CD4-positive, alpha-beta T cell (primary cell): ENCODE results near the gene BCL2. TPM values are rescaled to one million over a fixed set of nuclear protein-coding genes. Genes with fewer than 3 reads are reported as not detected.
A peak's percentile ranks its signal among the peaks of the same experiment; 100 is the strongest.

Experiments used
- ATAC-seq: fragments of 200-7000 bp; cut with Tn5 transposase; one replicate; pipeline ENCODE4 v1.10.0; 2022; ENCODE audit warnings: mild to moderate bottlenecking; ENCODE audit not compliant: poor library complexity
- CTCF ChIA-PET: fragments of 350-600 bp; sonication (Branson Sonifier 250); formaldehyde crosslinking; loops from one replicate; lab custom pipeline; 2021; ENCODE audit warnings: antibody characterized with exemption, inconsistent platforms; lab: Charles Lee
- POLR2A ChIA-PET: fragments of 350-600 bp; sonication (Branson Sonifier 250); formaldehyde crosslinking; loops from one replicate; lab custom pipeline; 2021; ENCODE audit warnings: antibody characterized with exemption, inconsistent platforms; lab: Charles Lee
- DNase-seq, 14 experiments: peaks; one replicate each; pipeline ENCODE4 v3.0.0-alpha.2; 2013 to 2020; ENCODE audit warnings: mixed read lengths in 2 of 14
- H3K27ac ChIP-seq, 2 donors: one replicate each; pipeline versions ENCODE4 v1.5.1 to v1.7.0; 2013; ENCODE audit warnings: low read length in 2 of 2, low read depth in 1 of 2, mild to moderate bottlenecking in 1 of 2
- H3K27me3 ChIP-seq, 2 experiments: 1 replicate in 1 of 2; 2 replicates in 1 of 2; pipeline versions ENCODE4 v1.6.1 to v1.7.0; 2013; ENCODE audit warnings: low read length in 2 of 2, control low read depth in 1 of 2, mild to moderate bottlenecking in 1 of 2, moderate library complexity in 1 of 2; ENCODE audit not compliant: insufficient read depth in 2 of 2, control insufficient read depth in 1 of 2
- H3K36me3 ChIP-seq: one replicate; pipeline ENCODE4 v1.6.1; 2013; ENCODE audit warnings: low read length, control low read depth; ENCODE audit not compliant: insufficient read depth
- H3K4me1 ChIP-seq: one replicate; pipeline ENCODE4 v1.6.1; 2013; ENCODE audit warnings: low read length, control low read depth; ENCODE audit not compliant: insufficient read depth
- H3K4me3 ChIP-seq: one replicate; pipeline ENCODE4 v1.5.1; 2013; ENCODE audit warnings: mild to moderate bottlenecking, low read length, moderate library complexity
- H3K9me3 ChIP-seq, 2 experiments: 1 replicate in 1 of 2; 2 replicates in 1 of 2; pipeline versions ENCODE4 v1.6.1 to v1.7.0; 2013; ENCODE audit warnings: low read length in 2 of 2, mild to moderate bottlenecking in 2 of 2, control low read depth in 1 of 2, moderate library complexity in 1 of 2; ENCODE audit not compliant: control insufficient read depth in 1 of 2, insufficient read depth in 1 of 2
- H3K27ac Mint-ChIP-seq: one replicate; pipeline ENCODE4 v1.8.0; 2020; ENCODE audit warnings: mixed read lengths
- H3K27me3 Mint-ChIP-seq: one replicate; pipeline ENCODE4 v1.8.0; 2021; ENCODE audit warnings: mixed read lengths
- H3K36me3 Mint-ChIP-seq: one replicate; pipeline ENCODE4 v1.8.0; 2021; ENCODE audit warnings: low read depth, mixed read lengths
- H3K4me1 Mint-ChIP-seq: one replicate; pipeline ENCODE4 v1.8.0; 2021; ENCODE audit warnings: low read depth, mixed read lengths
- H3K4me3 Mint-ChIP-seq: one replicate; pipeline ENCODE4 v1.8.0; 2020; ENCODE audit warnings: mild to moderate bottlenecking, mixed read lengths
- H3K9me3 Mint-ChIP-seq: one replicate; pipeline ENCODE4 v1.8.0; 2020; ENCODE audit warnings: mixed read lengths
- CTCF ChIP-seq: fragments of 200-600 bp; IDR thresholded peaks from one replicate; pipeline ENCODE4 v1.8.0; 2022; ENCODE audit warnings: antibody characterized with exemption, mild to moderate bottlenecking
- intact Hi-C, 2 experiments: fragments of 100-400 bp; cut with DNase I in 1 of 2; cut with micrococcal nuclease in 1 of 2; formaldehyde crosslinking; loops; one replicate each; pipeline versions ENCODE4 v1.15.1 to v1.9.0; 2023 to 2025; cut with DNase I, micrococcal nuclease
- total RNA-seq, 174 experiments: library from RNA in 2 of 174; stranded (reverse) in 2 of 174; gene quantifications; one replicate each; pipeline ENCODE4 v1.2.3 and lab custom pipeline; 2021 to 2026

BCL2 gene
- total RNA-seq, 2 experiments from 2014 or later: 40.1 to 40.3 TPM

GRCh38 chr18:63320123-63320974 lies 780 bp upstream of the BCL2 start:
- Histone ChIP-seq H3K27me3 (no peaks in the 10 kb centered on the region), H3K9me3 (no peaks in the 10 kb centered on the region), H3K27ac (peak overlapping the region in 1 of 2 donors; percentile 46), H3K4me3 (peak overlapping the region; percentile 94), H3K36me3 (no peaks in the 10 kb centered on the region), H3K4me1 (peaks cover 17% of the 10 kb centered on the region)
- H3K27me3 Mint-ChIP-seq: no peaks in the 10 kb centered on the region
- no peaks in the 10 kb centered on the region for H3K9me3 Mint-ChIP-seq
- DNase-seq: peak; percentile 76 to 96 (median 84)
- TF ChIP-seq CTCF: no peak
- intact Hi-C loops: loop anchor here (5.0 to 10.0 kb wide), 2 partner anchors 117 to 606 kb away; partner anchors contain the start of gene PHLPP1 (in 2 of the 2)
- H3K4me1 Mint-ChIP-seq: peaks cover 54% of the 10 kb centered on the region
- ChIA-PET POLR2A (interaction anchor here (0.5 to 3.9 kb wide), 16 partner anchors 11 to 605 kb away, joined by 3 to 34 read pairs (median 12); partner anchors contain the start of genes PHLPP1 and VPS4B), CTCF (interaction anchor here (0.7 to 3.8 kb wide), 4 partner anchors 38 to 304 kb away, joined by 3 to 49 read pairs (median 4); no protein-coding TSS in a partner anchor)
- H3K4me3 Mint-ChIP-seq: peak overlapping the region; percentile 92
- H3K36me3 Mint-ChIP-seq: peaks cover 26% of the 10 kb centered on the region
- peak; percentile 80 for ATAC-seq
- H3K27ac Mint-ChIP-seq: peak overlapping the region; percentile 95

- CTCF ChIA-PET: interaction anchor here (1.0 to 3.8 kb wide), 24 partner anchors 12 to 302 kb away, joined by 3 to 56 read pairs (median 8); partner anchors contain the start of gene KDSR
- no peaks in the 10 kb centered on the region for H3K27me3 Mint-ChIP-seq
- intact Hi-C loops: loop anchor here (2.0 to 10.0 kb wide), 10 partner anchors 48 to 797 kb away; partner anchors contain the start of genes ZCCHC2 (in 2 of the 2), KDSR (in 1 of the 2) and VPS4B (in 1 of the 2)
- H3K27ac Mint-ChIP-seq: peak overlapping the region; percentile 95
- POLR2A ChIA-PET: interaction anchor here (0.6 to 3.9 kb wide), 31 partner anchors 10 to 796 kb away, joined by 3 to 34 read pairs (median 5); partner anchors contain the start of genes KDSR, PHLPP1, VPS4B and ZCCHC2
- Histone ChIP-seq H3K9me3 (no peaks in the 10 kb centered on the region), H3K27me3 (no peaks in the 10 kb centered on the region), H3K36me3 (no peaks in the 10 kb centered on the region), H3K27ac (peak overlapping the region in 1 of 2 donors; percentile 82), H3K4me1 (peaks cover 21% of the 10 kb centered on the region), H3K4me3 (peak overlapping the region; percentile 94)
- H3K4me3 Mint-ChIP-seq: peak overlapping the region; percentile 98
- peaks cover 68% of the 10 kb centered on the region for H3K4me1 Mint-ChIP-seq
- TF ChIP-seq CTCF: no peak
- peaks cover 26% of the 10 kb centered on the region for H3K36me3 Mint-ChIP-seq
- ATAC-seq (no peak), DNase-seq (peak in 1 of 14 experiments; percentile 35)
- H3K9me3 Mint-ChIP-seq: no peaks in the 10 kb centered on the region
Observed at GRCh38 chr18:63318889-63319382, 633 bp downstream of the BCL2 start.
